Keratinocyte (primary cell): ENCODE results near the gene TNIP1.

Experiments used
- EZH2 ChIP-seq: IDR thresholded peaks from one replicate; pipeline ENCODE4 v1.6.1; 2012; ENCODE audit warnings: inconsistent platforms, mild to moderate bottlenecking, low read length, moderate library complexity
- TF ChIP-seq, protein P1 (sequence below), 3 experiments: IDR thresholded peaks in 1 of 3; conservative IDR thresholded peaks in 1 of 3; optimal IDR thresholded peaks in 1 of 3; 2 replicates in 2 of 3; 3 replicates in 1 of 3; pipeline versions ENCODE3 to v1.5.1; 2011; ENCODE audit warnings: low read length in 3 of 3, mild to moderate bottlenecking in 3 of 3, moderate library complexity in 2 of 3, control low read depth in 1 of 3, inconsistent platforms in 1 of 3; ENCODE audit not compliant: insufficient read depth in 2 of 3; ENCODE audit errors: extremely low read depth in 1 of 3

DNA sequence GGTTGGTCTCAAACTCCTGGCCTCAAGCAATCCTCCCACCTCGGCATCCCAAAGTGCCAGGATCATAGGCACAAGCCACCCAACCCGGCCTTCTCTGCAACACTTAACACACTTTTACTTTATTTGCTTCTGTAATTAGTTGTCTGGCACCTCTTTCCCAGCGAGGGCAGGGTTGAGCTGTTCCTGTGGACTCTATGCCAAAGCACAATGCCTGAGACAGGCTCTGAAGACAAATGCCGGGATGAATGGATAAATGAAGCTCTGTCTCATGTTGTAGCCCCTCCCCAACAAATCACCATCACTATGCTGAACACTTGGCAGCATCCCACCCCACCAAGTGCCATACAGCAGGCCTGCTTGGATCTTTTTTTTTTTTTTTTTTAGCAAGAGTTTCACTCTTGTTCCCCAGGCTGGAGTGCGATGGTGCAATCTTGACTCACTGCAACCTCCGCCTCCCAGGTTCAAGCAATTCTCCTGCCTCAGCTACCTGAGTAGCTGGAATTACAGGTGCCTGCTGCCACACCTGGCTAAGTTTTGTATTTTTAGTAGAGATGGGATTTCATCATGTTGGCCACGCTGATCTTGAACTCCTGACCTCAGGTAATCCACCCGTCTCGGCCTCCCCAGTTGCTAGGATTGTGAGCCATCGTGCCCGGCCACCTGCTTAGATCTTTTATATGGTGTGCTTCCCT is 39.1 kb downstream of the TNIP1 start:
- TF ChIP-seq, protein P1, sequence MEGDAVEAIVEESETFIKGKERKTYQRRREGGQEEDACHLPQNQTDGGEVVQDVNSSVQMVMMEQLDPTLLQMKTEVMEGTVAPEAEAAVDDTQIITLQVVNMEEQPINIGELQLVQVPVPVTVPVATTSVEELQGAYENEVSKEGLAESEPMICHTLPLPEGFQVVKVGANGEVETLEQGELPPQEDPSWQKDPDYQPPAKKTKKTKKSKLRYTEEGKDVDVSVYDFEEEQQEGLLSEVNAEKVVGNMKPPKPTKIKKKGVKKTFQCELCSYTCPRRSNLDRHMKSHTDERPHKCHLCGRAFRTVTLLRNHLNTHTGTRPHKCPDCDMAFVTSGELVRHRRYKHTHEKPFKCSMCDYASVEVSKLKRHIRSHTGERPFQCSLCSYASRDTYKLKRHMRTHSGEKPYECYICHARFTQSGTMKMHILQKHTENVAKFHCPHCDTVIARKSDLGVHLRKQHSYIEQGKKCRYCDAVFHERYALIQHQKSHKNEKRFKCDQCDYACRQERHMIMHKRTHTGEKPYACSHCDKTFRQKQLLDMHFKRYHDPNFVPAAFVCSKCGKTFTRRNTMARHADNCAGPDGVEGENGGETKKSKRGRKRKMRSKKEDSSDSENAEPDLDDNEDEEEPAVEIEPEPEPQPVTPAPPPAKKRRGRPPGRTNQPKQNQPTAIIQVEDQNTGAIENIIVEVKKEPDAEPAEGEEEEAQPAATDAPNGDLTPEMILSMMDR (optimal IDR thresholded peaks at IDR 0.05 in 1 of 3, IDR thresholded peaks at IDR 0.05 in 1 of 3, conservative IDR thresholded peaks at IDR 0.05 in 1 of 3; ENCODE audit: extremely low read depth in 1 of 3, insufficient read depth in 2 of 3, low read length in 3 of 3), result peak in 1 of 3 experiments; percentile 3
- TF ChIP-seq EZH2, result no peak
